IPS-NIHi7 (cell line): ENCODE measurements around the gene FLAD1.

Experiments
- DNase-seq: peaks from one replicate; pipeline ENCODE4 v3.0.0; 2012; ENCODE audit warnings: mixed read lengths; ENCODE audit errors: extremely low spot score

Gene FLAD1

DNA sequence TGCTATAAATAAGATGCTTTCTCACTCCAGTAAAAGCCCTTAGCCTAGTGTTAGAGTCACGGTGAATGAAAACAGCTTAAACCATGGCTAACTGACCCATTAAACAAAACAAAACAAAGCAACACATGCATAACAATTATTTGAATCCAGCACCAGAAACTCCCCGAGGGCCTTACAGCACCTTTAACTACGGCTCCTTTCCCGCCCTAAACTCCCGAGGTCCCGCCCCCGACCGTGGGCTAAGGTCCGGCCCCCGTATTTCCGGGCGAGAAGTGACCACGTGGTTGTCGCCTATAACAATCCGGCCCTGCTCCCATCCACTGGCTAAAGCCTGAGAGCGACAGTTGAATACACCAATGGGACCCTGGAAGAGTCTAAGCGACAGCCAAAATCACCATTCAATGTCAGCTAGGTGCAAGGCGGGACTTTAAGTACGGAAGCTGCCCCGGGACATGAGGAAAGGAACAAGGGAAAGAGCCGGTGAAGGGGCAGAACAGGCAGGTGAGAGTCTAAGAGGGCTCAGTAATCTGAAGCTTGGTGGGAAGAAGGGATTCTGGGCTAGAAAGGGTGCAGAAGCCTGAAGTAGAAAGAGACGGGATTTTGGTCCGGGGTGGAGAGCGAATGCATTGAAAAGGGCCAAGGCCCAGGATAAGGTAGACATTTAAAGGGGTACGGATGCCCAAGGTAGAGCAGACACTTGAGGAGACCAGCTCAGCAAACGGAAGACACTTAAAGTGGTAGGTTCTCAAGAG is at the start of gene FLAD1:
FLAD1 (plus strand) TSS at position 448 of the 752 bp plus-strand sequence. CDS start 351 bp downstream, outside the sequence.
- DNase-seq, result peak; percentile 95

DNA sequence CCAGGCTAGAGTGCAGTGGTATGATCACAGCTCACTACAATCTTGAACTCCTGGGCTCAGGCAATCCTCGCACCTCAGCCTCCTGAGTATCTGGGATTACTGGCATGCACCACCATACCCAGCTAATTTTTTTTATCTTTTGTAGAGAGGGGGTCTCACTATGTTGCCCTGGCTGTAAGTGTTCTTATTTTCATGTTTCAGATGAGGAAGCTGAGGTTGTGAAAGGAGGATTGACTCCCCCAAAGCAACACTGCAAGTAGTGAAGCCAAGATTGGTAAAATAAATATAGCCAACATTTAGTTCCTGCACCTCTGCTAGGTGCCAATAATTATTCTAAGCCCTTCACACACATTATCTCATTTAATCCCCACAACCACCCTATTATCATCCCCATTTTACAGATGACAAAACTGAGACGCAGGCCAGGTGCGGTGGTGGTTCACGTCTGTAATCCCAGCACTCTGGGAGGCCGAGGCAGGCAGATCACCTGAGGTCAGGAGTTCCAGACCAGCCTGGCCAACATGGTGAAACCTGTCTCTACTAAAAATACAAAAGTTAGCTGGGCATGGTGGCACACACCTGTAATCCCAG is 48.7 kb upstream of the FLAD1 start:
- no peak for DNase-seq

- no peak for DNase-seq
Measured at GRCh38 chr1:154935749-154936554, 47.2 kb upstream of the FLAD1 start.

DNA sequence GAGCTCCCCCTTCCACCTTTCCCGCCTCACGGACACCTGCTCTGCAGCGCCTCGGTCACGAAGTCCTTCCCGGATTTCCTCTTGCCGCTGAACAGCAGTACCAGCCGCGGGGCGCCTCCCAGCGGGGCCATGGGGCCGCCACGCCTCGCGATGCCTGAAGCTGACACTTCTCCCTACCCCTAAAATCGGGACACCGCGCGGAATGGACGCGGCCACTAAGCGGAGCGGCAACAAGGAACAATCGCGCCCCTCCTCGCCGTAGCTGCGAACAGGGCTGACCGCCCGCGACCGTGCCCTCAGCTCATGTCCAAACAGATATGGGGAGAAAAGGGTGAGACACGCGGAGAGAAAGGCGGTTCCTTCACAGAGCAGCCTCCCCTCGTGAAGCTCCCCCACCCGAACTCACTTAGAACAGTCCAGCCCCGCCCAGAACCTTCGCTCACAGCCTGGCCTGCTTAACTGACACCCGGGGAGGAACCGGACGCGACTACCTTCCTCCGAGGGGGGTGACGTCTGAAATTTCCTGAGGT is 46.5 kb upstream of the FLAD1 start, which contains the start of gene PMVK:
PMVK (minus strand) TSS at position 165 of the 530 bp plus-strand sequence; CDS start at position 131, 34 bp downstream.
- peak; percentile 97 for DNase-seq

DNA sequence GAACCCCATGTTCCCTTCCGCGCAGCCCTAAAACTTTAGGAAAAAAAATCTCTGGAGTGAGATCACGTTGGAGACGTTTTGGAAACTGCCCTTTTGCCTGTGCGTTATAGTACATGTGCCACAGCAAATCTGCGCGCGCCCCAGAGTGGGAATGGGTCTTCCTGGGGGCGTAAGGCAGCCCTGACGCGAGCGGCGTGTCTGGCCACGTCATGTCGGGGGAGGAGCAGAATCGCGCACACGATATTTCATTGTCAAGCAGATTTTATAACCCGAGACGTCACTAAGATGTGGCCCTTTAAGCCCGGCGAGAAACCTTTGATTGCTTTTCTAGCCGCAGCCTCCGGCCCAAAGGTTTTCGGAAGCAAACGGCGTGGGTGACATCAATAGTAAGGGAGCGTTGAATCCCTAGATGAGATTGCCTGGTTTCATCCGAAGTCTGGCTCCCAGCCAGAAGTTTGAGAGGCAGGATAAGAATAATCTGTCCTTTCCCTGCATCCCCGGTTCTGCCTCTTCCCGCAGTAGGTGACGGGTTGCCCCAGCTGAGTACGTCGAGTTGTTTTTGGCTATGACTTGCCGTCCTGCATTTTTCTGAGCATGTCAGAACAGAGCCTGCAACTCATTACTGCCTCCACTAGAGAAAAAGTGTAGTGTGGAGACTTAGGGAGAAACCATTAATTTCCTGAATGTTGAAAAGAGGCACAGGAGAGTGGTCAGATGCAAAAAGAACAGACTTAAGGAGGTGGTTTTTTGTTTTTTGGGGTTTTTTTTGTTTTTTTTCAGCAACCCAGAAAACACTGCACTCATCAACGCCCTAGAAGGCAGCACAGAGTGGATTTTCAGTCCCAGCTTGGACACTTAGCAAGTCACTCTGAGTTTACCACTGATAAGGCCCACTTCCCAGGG is 45.8 kb upstream of the FLAD1 start:
- DNase-seq, result peak; percentile 90

- no peak for DNase-seq
Measured at GRCh38 chr1:154937988-154938386, 45.2 kb upstream of the FLAD1 start.

DNA sequence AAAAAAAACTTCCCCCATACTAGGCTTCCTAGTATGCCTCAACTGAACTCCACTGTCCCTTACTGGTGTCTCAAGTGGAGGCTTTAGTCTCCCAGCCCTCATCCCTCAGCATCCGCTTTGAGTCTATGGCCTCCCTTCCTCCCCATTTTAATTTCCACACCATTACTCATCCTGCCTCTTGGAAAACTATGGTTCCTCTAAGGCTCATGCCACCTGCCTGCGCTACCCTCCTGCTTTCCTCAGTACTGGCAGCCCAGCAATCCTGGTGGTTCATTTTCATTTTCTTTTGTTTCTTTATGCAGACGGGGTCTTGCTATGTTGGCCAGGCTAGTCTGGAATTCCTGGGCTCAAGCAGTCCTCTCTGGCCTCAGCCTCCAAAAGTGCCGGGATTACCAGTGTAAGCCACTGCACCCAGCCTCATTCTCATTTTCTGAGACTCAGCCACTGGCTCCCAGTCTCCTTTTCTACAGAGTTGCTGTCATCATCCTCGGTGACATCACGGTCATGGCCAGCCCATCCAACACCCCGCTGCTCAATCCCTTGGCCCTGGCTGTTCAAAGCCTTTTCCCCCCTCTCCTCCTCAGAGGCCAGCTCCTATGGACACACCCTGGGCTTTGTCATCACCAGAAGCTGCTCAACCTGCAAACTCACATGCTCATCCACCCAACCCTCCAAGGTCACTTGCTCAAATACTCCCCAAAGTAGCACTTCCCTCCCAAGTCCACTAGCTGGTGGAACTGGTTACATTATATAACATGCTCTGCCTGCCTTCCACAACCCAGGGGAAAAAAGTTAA is 44.3 kb upstream of the FLAD1 start:
- DNase-seq, result no peak

GRCh38 chr1:154940213-154940560 is 43.0 kb upstream of the FLAD1 start:
- DNase-seq, result no peak

GRCh38 chr1:154940651-154941194 is 42.4 kb upstream of the FLAD1 start:
- no peak for DNase-seq

- DNase-seq, result no peak
Measured at GRCh38 chr1:154941333-154942013, 41.7 kb upstream of the FLAD1 start.

GRCh38 chr1:154943649-154944400 is 39.3 kb upstream of the FLAD1 start:
- peak; percentile 81 for DNase-seq

GRCh38 chr1:154944401-154945159 is 38.6 kb upstream of the FLAD1 start:
- no peak for DNase-seq

DNA sequence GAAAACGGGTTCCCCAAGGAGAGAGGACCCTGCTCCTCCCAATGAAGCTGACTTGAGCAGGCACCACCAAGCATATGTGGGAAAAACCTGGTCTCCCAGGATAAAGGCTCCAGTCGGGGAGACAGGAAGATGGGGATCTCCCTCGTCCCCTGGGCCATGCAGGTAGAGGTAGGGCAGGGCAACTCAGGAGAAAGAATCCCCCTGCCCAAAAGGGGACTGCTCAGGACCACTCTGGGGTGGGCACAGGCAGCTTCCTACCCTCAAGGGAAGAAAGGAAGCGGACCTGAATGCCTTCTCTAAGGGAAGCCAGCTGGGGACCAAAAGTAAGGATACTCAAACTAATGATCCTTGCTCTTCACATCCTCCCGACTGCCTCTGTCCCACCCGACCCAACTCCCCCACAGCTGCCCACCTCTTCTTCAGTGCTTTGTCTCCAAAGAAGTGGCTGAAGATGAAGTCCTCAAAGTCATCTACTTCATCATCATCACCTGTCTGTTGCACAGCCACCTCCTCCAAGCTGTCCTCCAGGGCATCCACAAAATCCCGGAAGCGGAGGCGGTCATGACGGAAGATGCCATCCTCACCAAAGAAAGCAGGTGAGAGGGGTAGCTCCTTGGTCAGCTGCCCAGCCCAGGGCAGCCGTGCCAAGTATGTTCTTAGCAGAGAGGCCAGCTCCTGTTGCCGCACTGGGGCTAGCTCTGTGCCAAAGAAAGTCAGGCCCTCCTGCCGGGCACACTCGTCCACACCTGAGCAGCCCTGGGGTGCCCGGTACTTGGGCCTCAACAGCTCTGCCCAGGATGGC is 37.8 kb upstream of the FLAD1 start:
- no peak for DNase-seq

DNA sequence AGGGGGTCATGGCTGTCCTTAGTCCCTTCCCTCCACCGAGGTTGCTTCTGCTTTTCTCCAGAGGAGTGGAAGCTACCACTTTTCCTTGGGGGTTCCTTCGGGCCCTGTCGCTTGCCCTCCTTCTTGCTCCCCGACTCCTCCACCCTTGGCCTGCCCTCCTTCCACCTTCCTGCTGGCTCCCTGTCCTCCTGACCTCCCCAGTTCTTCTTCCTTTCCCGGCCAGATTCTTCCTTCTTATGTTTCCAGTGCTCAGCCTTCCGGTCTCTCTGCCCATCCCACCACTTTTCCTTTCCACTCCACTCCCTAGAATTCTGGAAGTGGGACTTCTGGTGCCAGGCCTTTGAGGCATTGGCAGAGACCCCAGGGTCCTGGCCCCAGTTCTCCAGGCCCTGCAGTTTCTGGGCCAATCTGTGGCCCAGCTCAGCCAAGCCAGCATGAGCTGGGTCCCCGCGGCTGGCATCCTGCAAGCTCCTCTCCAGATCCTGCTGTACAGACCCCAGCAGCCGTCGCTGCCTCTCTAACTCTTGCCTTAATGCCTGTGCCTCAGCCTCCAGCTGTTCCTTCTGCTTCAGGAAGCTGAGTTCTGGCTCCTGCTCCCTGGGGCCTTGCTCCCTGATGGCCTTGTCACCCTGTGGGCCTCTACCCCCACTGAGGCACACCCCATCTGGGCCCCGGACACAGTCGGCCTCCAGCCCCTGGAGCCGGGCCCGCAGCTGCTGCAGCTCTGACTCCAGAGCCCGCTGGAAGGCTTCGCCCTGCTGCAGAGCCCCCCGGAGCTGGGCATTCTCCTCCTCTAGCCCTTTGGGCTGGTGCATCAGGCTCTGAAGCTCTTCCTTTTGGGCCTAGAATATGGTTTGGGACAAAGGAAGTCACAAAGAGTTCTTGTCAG is 36.9 kb upstream of the FLAD1 start:
- DNase-seq, result no peak

DNA sequence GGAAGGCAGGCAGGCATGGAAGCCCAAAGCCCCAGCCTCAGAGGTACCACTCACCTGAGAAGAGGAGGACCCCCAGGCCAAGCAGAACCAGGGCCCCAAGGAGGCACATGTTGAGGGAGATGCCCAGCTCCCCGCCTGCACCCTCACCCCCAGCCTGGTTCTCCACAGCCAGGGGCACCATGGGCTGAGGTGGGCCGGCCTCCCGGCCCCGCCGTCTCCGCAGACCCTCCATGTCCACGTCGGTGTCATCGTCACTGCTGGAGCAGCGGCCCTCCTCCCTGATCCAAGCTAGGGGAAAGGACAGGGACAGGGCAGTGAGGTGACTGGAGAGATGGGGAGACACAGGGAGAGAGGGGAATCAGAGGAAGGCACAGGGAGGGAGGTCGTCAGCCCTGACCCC is 35.1 kb upstream of the FLAD1 start:
- DNase-seq, result no peak
